Measurements from ENCODE around the gene AP1G2. TPM values are rescaled to one million over a fixed set of nuclear protein-coding genes. Genes with fewer than 3 reads are reported as not detected.
A peak's percentile ranks its signal among the peaks of the same experiment; 100 is the strongest.

The AP1G2 gene
- total and polyA plus RNA-seq, 2 of the 13 experiments (the other 11 are each of a cell fraction or from before 2014, with no cell fraction given), result 96.9 to 611 TPM

GRCh38 chr14:23567186-23568020 lies at the start of gene AP1G2 (continued):
- peak; percentile 92; the same call in 1 of the 2 replicates for TF ChIP-seq LBX2 (CRISPR knock-in tag; IDR thresholded peaks at IDR 0.05; ENCODE audit: borderline replicate concordance)
- TF ChIP-seq ZBTB34 (CRISPR knock-in tag; IDR thresholded peaks at IDR 0.05), result peak; percentile 68; the same call in 1 of the 2 replicates
- peak; percentile 74; the same call in 1 of the 2 replicates for TF ChIP-seq TMF1 (CRISPR knock-in tag; IDR thresholded peaks at IDR 0.05; ENCODE audit: low read depth)
- TF ChIP-seq PRDM10 (CRISPR knock-in tag; IDR thresholded peaks at IDR 0.05; ENCODE audit: low read depth), result peak; percentile 73; the same call in 1 of the 2 replicates
- no peak for TF ChIP-seq EZH2 (conservative IDR thresholded peaks at IDR 0.05; ENCODE audit: low read depth, low read length)
- peak; percentile 90 for TF ChIP-seq HBP1 (CRISPR knock-in tag; IDR thresholded peaks at IDR 0.05; ENCODE audit: low read depth)
- TF ChIP-seq TCF7 (IDR thresholded peaks at IDR 0.05; ENCODE audit: low read depth), result no peak
- 0 out of 2 replicates have a peak, but pooled peaks have one; percentile 14 for TF ChIP-seq ZBTB43 (CRISPR knock-in tag; conservative IDR thresholded peaks at IDR 0.05)
- TF ChIP-seq AKNA (CRISPR knock-in tag; IDR thresholded peaks at IDR 0.05; ENCODE audit: borderline replicate concordance), result no peak
- peak; percentile 91 for TF ChIP-seq IRF2 (CRISPR knock-in tag; IDR thresholded peaks at IDR 0.05)
- TF ChIP-seq ZNF569 (CRISPR knock-in tag; IDR thresholded peaks at IDR 0.05; ENCODE audit: borderline replicate concordance), result peak; percentile 77; the same call in 1 of the 2 replicates
- TF ChIP-seq RFXANK (CRISPR knock-in tag; IDR thresholded peaks at IDR 0.05), result no peak
- TF ChIP-seq ZBTB38 (CRISPR knock-in tag; IDR thresholded peaks at IDR 0.05), result peak; percentile 95
- TF ChIP-seq SYNCRIP (IDR thresholded peaks at IDR 0.05; ENCODE audit: insufficient read depth, low read depth, low read length), result no peak
